HG03139 (cell line): ENCODE results near the gene ZNF519.

ENCODE experiments used
- ATAC-seq: cut with Tn5 transposase; IDR thresholded peaks from one replicate; pipeline ENCODE4 v1.9.1; 2021; ENCODE audit not compliant: unreplicated experiment

ZNF519 gene

DNA sequence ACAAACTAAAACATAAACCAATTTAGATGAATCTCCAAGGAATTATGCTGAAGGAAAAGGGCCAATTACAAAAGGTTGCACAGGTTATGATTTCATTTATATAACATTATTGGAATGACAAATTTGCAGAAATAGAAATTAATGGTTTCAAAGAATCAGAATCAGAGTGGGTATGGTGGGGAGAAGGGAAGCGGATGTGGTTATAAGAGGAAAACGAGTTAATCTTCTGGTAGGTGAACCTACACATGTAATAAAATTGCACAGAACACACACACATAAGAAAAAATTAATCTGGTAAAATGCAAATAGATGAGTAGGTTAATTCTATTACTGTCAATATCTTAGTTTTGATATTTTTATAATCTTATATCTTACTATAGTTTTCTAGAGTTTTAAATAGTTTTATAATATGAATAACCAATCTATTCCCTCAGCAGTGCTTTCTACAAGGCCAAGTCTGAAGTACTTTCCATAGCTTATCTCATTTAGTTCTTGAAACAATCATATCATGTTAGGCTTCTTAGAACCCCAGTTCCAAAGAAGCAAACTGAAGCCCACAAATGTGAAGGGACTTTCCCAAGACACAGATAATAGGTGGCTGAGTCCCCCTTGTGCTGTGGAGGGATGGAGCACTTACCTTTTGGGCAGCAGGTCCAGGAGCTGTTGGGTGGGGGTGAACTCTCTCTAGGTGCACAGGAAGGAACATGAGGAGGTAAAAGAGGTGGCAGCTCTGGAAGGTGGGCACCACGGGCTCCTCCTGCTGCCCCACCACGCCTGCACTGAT is 31.5 kb downstream of the ZNF519 start:
- ATAC-seq, result no peak

DNA sequence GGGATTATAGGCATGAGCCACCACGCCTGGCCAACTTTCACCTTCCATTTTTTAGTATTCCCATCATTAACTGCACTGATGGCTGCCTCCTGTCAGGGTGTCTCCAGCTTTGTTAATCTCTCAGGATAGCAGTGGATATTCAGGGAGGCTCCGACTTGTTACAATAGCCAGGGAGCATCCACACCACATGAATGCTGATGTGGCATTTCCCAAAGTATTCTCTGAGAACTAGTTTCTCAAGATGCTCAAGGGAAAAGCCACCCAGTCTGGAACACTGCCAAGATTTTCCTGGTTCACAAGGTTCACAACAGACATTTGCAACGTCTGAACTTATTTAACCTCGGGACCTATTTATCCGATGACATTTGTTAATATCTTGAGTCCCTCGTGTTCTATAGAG is 33.8 kb downstream of the ZNF519 start:
- no peak for ATAC-seq

DNA sequence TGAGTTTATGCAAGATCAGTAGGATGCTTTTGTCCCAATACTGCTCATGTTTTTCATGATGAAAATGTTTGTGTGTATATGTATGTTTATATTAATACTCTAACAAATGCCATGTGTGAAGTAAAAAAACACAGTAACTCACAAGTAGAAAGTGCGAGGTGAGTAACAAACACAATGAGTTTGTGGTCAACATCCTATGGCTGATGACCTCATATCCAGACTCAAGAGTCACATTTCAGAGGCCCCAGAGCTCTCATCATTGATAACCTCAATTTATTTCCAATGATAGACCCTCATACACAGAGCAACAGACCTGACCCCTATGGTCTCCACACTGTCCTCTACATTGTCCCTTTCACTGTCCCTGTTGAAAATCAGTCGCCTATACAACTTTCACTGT is 34.5 kb downstream of the ZNF519 start:
- no peak for ATAC-seq

DNA sequence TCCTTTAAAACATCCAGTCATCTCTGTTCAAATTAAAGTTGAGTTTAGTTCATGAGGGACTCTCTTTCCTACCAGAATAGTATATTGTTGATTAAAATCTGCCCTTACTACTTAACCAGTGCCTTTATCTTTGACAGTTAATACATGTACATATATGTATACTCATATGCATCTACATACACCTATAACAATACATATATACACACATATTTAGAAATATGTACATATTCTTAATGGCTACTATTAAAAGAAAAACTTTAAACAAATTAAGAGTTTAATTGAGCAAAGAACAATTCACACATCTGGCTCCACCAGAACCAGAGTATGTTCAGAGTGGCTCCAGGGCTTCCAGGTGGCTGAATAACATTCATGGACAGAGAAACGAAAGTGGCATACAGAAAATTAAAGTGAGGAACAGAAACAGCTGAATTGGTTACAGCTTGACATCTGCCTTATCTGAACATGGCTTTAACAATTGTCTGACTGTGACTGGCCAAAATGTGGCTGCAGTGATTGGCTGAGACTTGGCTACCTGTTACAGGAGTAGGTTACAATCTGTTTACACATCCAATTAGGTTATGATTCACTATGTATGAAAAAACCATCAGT is 38.8 kb downstream of the ZNF519 start:
- ATAC-seq, result no peak

DNA sequence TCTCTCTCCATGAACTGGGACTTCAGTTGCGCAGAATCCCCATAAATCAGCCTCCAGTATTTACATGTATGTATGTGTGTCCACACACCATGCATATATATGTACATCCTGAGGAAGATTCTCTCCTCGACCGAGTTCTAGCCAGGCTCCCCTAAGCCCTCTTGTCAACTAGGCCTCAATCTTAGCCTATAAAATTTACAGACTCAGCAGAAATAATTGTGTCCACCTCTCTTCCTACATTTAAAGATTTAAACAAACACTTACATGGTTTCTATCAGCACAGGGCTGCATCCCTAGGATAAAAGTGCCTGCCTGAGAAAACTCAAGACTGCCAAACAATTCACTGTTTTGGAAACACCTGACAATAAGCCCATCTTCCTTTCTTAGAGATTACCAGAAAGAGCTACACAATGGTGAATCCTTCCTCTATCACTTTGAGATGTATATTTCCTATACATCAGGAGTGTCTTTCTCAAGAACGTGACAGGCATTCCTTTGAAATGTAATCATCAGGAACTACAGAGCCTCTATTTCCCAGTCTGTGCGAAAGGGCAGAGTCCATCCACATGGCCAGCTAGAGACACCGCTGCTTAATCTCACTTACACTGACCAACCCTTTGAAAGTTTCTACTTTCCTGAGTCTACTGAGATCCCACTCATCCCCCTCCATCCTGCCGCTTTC is 39.5 kb downstream of the ZNF519 start:
- ATAC-seq, result no peak

DNA sequence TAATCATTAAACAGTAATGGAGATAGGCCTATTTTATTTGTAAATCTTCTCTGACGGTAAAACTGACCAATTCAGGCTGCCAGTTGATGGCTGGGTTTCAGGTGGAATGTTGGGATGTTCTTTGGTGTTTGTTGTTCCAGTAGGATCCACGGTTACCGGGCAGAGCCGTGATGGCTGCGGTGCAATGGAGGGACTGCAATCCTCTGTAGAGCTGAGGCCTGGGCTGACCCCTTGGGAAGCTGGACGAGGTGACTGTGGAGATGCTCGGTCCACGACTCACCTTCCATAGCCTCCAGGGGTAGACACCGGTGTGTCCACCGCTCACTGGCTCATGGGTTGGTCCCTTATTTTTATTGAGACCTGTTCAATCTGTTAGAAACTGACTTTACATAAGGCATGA is 42.5 kb downstream of the ZNF519 start:
- no peak for ATAC-seq

DNA sequence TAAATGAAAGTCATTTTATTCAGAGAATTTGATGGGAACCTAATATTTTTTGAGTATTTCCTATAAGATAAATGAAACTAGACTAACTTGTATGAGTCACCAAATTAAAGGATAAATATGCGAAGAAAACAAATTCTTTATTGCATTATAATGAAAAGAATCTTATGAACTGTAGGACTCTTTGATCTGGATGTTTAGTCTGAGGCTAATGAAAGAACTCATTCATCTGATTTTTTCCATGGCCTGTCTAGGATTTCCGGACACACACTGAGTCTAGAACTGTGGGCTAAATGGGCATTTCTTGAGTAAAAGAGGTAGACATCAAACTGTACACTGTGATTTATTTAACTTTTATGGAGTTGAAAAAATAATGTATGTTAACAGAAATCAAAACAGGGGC is 43.0 kb downstream of the ZNF519 start:
- no peak for ATAC-seq

DNA sequence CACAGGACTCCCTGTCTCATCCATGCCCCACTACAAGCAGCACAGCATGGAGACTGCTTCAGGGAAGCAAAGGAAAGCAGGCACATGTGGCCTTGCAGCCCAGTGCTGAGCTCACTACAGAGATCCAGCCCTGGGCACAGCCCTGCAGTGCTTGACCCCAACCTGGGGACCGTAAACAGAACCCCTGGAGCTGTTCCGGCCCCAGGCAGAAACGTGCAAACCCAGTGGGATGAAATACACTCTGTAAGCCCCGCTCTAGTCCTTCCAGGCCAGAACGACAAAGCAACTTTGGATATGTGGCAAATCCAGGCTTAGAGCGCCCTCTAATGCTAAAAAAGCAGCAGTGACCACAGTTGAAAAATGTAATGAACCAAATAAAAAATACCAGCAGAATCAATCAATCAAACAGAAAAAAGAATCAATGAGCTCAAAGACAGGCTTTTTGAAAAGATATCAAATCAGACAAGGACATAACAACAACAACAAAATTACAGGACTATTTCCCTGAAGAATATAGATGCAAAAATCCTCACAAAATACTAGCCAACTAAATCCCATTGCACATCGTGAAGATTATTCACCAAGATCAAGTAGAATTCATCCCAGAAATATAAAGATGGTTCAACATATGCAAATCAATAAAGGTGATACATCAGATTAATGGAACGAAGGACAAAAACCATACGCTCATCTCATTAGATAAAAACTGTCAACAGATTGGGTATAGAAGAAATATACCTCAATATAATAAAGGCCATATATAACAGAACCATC is 45.6 kb downstream of the ZNF519 start:
- no peak for ATAC-seq

DNA sequence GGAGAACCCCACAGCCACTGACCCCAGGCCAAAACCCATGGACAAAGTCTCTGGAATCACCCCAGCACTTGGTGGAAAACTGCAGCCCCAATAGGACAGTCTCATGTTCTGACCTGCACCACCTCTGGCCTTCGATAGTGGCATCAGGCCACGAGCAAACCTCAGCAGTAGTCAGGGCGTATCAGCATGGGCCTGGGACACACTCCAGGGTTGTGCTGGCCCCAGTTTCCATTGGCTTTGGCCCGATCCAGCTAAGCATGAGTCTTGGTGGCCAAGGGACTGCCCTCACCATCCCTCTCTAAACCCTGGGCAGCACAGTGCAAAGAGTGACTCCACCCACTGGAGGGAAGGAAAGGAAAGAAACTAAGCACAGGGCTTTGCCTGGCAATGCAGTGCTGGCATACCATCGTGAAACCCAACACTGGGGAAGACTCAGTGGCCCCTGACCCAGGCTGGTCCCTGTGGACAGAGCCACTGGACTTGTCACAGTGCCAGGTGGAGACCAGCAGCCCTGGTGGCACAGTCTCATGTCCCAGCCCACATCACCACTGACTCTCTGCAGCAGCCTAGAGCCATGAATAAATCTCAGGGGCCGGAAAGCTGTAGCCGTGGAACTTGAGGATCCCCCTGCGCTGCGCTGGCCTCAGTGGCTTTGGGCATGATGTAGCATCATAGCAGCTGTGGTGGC is 46.3 kb downstream of the ZNF519 start:
- no peak for ATAC-seq

DNA sequence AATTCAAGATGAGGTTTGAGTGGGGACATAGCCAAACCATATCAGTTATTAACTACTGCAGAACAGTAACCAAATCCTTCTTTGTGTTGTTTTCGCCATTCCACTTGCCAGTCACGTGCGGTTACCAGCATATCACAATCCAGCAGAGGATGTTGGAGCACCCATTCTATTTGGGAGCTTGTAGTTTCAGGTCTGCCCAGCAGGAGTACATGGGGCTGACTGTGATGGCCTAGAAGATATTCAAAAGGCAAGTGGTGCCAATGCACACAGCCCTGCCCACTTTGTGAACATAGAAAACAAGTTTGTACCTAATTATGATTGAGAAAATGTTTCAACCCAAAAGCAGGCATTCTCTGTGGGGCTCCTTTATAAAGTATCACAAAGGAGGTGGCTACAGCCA is 57.0 kb downstream of the ZNF519 start:
- ATAC-seq, result no peak

DNA sequence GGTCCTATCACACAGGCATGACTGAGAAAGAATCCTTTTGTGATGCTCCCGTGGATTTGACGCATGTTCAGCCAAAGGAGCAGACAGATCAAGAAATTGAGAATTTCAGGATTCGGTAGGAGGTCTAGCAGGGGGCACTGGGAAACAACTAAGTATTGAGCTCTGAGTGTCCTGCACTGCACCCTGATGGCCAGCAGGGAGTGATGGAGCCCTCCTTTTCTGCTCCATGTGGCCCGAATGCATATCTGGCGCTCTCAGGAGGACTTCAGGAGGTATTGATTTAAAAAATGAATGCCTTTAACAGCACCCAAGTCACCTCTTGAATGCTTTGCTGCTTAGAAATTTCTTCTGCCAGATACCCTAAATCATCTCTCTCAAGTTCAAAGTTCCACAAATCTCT is 58.0 kb downstream of the ZNF519 start:
- no peak for ATAC-seq

DNA sequence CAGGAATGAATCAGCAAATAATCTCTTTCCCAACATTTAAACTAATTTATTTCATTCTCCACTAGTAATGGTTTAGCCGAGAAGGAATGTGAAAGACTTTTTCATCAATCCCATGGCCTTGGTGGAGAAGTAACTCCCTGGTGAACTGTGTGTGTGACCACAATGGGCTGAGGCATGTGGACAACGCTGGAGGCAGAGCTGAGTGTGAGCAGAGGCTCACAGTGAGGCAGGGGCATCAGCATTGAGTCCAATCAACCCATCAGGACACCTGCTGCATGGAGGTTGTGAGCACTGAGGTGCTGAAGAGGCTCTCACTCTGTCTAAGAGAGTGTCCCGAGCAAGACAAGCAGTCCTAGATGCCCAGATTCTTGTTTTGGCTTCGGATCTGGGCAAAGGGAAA is 78.6 kb downstream of the ZNF519 start:
- no peak for ATAC-seq
